UCSD-AML1 (cell line): Measurements from ENCODE around the gene DUSP5.

Experiments
- DNase-seq: peaks from one replicate; lab custom pipeline; 2025; ENCODE audit not compliant: unreplicated experiment; lab: John Stamatoyannopoulos, UW

DUSP5 gene

GRCh38 chr10:110480387-110480786 lies 17.3 kb upstream of the DUSP5 start:
- no peak for DNase-seq

DNA sequence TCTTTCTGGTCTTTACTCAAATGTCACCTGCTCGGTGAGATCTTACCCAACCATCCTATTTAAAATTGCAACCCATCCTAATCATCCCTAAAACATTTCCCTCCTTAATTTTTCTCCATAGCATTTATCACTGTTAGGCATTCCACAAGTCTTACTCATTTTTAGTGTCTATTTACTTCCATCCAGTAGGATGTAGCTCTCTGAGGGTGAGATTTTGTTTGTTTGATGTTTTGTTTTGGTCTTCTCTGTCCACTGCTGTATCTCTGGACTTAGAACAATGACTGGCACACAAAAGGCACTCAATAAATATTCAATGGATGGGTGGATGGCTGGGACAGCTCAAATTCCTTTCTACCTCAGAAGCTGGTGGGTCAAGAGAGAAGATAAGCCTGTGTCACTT lies 15.8 kb upstream of the DUSP5 start:
- DNase-seq: no peak

GRCh38 chr10:110483633-110484032 lies 14.1 kb upstream of the DUSP5 start:
- DNase-seq: no peak

- DNase-seq: no peak
Measured at GRCh38 chr10:110485541-110485940, 12.2 kb upstream of the DUSP5 start.

DNA sequence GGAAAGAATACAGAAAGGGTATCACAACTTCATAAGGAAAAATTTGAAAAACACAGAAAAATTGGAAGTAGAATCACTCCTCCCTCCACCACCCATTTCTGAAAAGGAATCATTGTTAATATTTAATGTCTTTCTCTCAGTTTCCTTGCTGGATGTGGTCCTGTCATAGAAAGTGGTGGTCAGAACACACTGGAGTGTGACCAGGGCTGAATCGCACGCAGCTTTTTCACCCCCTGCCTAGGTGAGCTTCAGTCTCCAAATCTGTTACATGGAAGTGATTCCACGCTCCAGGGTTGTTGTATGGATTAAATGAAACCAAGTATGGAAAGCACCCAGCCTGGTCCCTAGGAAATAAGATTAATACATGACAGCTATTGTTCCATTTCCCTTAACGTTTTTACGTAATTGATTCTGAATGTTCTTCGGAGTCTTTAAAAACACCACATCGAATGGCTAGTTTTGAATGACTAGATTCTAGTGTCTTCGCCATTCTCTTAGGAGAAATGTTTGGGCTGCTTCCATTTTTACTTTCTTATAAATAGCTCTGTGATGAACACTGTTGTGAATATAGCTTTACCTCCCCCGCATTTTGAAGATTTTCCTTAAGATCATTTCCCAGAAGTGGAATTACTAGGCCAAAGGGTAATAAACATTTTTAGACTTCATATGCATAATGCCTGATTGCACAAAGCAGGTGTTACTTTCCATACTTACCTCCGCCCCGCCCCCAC lies 10.9 kb upstream of the DUSP5 start:
- DNase-seq: no peak

GRCh38 chr10:110487411-110488331 lies 10.0 kb upstream of the DUSP5 start:
- peak; percentile 56 for DNase-seq

DNA sequence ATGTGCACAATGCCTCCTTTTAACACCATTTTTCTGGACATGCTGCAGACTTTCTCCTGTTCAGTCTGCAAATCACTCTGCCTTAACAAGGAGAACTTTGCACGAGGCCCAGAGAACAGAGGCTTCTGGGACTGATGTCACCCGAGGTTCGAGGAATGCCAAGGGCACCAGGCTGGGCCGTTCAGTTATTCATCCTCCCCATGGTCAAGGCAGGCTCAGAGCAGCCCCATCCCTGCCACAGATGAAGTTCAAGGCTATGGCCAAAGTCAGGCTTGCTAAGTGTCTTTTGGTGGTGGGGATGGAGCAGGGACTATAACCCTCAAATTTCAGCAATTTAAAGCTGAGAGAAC lies 9.4 kb upstream of the DUSP5 start:
- DNase-seq: no peak

DNA sequence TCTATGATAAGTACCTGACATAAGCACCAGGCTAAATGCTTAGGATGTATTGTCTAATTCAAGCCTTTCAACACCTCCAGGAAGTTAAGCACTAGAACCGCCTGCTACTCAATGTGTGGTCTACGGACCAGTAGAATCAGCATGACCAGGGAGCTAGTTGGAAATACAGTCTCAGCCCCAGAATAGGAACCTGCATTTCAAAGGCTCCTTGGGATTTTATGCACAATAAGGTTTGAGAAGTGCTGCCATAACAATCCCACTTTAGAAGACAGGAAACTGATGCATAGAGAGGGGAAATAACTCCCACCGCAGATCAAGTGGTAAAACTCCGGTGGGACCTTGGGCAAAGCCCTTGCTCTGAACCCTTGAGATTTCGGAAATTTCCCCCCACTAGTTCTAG lies 8.8 kb upstream of the DUSP5 start:
- DNase-seq: no peak

DNA sequence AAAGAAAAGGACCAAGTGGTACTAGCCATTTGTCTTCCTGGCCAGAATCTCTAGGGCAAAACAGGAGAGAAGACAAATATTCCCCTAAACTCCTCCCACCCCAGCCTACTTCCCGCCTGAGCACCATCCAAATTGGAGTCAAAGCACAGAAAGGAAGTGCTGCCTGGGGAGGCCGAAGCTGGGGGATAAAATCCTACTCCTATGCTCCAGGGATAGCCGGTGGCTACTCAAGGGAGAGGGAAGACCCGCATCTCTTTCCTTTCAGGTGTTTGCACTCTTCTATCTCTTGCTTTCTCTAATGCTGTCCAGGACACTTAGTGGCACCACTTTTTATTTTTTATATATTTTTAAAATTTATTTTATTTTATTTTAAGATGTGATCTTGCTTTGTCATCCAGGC lies 7.1 kb upstream of the DUSP5 start:
- DNase-seq: no peak

GRCh38 chr10:110491346-110491745 lies 6.4 kb upstream of the DUSP5 start:
- DNase-seq: no peak

DNA sequence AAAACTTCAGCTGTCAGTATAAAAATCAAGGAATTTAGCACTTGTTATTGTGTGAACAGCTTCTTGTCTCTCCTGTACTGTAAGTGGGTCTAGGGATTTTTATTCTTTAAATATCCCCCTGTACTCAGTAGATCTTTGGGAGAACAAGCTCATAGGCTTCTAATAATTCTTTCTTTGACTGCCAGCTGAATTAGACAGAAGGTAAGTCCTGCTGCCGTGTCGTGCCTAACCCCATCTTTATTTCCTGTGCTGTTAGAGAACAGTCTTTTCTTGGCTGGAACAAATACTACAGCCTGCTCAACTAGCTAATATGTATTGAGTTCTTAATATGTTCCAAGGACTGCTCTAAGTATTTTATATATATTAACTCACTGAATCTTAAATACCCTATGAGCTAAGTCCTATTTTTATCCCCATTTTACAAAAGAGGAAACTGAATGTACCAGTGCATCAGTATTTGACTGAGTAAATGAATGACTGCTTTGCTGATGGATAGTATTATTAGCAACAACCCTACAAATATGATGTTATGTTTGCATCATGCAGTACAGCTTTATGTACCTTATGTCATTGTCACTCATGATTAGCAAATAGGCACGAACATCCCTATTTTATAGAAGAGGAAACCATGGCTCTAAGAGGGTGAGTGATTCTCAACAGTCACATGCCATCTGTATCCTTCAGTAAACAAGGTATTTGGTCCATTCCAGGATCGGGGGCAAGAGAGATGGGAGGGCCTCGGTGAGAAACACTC lies 5.5 kb upstream of the DUSP5 start:
- no peak for DNase-seq

- DNase-seq: no peak
Measured at GRCh38 chr10:110493832-110494426, 3.8 kb upstream of the DUSP5 start.

DNA sequence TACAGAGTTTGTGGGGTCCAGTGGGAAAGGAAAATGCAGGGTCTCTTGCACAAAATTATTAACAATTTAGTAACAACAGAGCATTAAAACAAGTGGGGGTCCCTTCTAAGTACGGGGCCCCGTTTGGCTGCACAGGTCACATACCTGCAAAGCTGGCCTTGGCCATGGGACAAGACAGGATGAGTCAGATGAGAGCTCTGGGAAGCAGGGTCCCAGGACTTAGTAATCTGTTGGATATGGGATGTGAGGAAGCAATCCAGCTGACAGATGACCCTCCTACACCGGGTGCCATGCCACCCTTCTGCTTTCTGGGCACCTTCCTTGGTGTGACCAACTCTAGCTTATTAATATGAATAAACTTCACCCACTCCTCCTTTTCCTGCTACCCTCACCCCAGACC lies 3.2 kb upstream of the DUSP5 start:
- no peak for DNase-seq

DNA sequence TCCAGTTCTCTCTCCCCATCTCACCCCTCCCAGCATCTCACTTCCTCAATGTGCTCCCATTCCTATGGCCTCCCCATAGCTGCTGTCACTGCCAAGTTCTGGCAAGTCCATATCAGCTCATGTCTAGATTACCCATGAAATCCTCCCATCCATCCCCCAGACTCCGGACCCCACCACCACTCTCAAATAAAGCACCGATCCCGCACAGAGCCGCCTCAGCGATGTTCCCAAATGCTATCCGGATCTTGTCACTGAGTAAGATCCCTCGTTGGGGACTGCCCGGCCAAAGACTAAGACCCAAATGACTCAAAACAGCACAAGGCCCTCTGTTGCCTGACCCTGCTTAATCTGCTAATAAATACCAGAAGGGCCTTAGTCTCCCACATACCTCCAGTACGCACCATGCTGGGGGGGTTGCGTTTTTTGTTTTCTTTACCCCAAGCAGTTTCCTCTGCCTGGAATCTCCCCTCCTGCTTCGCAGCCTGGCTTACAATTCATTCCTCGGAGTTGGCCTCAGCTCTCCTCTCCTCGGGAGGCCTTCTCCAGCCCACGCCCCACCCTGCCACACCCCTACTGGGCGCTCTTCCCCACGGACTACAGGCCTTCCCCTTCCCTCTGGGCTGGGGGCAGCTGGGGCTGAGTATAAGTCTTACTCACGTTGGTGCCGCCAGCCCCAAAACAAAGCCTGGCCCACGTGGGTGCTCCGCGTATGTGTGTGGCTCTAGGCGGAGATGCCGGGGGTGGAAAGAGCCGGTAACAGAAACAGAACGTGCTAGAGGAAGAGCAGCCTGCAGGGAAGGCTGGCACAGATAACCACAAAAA lies 1.8 kb upstream of the DUSP5 start:
- DNase-seq: peak; percentile 55

- no peak for DNase-seq
Measured at GRCh38 chr10:110496553-110497437, 912 bp upstream of the DUSP5 start.

DNA sequence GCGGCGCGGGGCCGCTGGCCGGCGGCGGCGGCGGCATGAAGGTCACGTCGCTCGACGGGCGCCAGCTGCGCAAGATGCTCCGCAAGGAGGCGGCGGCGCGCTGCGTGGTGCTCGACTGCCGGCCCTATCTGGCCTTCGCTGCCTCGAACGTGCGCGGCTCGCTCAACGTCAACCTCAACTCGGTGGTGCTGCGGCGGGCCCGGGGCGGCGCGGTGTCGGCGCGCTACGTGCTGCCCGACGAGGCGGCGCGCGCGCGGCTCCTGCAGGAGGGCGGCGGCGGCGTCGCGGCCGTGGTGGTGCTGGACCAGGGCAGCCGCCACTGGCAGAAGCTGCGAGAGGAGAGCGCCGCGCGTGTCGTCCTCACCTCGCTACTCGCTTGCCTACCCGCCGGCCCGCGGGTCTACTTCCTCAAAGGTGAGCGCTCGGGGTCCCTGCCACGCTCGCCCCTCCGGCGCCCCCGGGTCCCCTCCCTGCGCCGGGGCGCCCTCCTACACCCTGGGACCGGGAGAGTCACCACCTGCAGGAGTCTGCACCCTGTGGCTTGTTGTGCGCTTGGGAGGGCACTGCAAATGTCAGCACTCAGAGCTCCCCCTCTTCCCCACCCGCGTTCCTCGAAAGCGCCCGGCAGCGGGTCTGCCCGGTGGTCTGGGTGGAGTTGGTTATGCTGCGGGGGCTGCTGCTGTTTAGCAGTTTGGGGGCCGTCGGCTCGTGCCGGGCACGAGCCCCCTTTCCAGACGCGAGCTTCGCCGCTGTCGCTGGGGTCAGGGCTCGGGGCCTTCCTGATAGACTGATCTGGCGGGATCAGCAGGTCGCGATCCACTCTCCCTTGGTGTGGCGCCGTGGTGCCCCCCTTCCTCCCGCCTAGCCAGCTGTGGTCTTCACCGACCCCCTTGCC lies 627 bp downstream of the DUSP5 start:
- peak; percentile 63 for DNase-seq

DNA sequence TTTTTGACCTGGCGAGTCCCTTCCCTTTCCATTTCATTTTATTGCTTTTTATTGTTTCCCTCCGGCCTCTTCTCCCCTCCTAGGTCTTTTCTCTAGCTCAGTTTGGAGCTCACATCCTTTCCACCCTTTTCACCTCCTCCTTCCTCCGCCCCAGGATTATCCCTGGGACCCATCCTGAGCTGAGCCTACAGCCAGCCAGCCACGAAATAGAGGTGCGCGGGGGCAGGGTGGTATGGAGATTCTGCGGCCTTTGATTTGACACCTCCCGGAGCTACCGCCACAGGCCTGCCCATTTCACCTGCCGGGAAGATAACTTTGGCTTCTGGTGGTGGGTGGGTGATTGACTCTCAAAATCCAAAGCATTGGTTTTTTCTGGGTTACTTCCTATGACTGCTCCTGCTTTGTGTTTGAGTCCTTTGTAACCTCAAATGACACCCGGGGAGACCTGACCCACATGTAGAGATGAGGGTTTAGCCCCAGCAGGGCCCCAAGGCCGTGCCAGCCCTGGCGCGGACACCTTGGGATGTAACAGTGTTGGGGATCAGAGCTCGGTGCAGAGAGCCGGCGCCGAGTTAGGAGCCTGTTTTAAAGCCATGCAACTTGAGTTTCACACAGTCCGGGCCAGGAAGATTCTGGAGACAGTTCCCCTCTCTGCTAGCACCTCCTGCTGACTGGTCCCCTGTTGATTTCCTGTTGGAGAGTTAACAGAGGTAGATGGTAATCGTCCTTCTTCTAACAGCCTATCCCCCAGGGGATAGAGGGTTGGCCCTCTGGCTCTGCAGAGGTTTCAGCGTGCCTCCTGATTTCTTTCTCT lies 1.5 kb downstream of the DUSP5 start:
- peak; percentile 58 for DNase-seq
